Measurements from ENCODE around the gene GBP6. TPM values are rescaled to one million over a fixed set of nuclear protein-coding genes. Genes with fewer than 3 reads are reported as not detected.

The GBP6 gene
- total RNA-seq, 6 donors from 2014 or later, result 0.30 to 3.8 (median 0.73) TPM

DNA sequence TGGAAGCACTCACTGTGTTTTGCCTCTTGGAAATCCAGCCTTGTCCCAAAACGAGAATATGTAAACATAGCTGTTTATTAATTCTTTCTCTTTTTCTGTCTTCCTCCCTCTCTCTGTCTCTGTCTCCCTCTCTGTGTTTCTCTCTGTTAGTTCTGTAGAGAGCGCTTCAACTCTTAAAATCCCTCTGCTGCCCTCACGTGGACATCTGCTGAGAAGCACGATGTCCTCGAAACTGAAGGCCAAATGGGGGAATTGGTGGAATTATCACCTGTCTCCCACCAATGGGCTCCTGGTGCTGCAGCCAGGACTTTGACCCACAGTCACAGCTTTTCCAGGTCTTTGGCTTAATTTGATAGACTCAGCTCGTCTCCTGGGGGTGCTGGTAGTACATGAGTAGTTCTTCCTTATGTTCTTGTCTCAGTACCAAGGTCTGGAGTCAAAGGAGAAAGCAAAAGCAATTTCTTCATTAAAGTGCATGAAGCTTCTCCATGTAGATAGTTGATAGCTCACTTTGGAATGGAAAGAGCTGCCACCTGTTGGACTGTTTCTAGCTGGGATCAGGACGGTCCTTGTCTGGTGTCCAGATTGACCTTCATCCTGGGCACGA, 5.5 kb upstream of the GBP6 start:
- 19 to 24% methylated on average over 7 to 8 of the region's 8 CpGs for WGBS, 2 donors
- TF ChIP-seq, protein P1, sequence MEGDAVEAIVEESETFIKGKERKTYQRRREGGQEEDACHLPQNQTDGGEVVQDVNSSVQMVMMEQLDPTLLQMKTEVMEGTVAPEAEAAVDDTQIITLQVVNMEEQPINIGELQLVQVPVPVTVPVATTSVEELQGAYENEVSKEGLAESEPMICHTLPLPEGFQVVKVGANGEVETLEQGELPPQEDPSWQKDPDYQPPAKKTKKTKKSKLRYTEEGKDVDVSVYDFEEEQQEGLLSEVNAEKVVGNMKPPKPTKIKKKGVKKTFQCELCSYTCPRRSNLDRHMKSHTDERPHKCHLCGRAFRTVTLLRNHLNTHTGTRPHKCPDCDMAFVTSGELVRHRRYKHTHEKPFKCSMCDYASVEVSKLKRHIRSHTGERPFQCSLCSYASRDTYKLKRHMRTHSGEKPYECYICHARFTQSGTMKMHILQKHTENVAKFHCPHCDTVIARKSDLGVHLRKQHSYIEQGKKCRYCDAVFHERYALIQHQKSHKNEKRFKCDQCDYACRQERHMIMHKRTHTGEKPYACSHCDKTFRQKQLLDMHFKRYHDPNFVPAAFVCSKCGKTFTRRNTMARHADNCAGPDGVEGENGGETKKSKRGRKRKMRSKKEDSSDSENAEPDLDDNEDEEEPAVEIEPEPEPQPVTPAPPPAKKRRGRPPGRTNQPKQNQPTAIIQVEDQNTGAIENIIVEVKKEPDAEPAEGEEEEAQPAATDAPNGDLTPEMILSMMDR (IDR thresholded peaks at IDR 0.05), result peak; percentile 67 to 82 (median 76)
- TF ChIP-seq EP300 (IDR thresholded peaks at IDR 0.05) (no peak), POLR2AphosphoS5 (IDR thresholded peaks at IDR 0.05) (no peak), POLR2A (IDR thresholded peaks at IDR 0.05) (no peak)
- ATAC-seq (ENCODE audit: low FRiP score in 2 of 2), result peak; percentile 79 to 93

DNA sequence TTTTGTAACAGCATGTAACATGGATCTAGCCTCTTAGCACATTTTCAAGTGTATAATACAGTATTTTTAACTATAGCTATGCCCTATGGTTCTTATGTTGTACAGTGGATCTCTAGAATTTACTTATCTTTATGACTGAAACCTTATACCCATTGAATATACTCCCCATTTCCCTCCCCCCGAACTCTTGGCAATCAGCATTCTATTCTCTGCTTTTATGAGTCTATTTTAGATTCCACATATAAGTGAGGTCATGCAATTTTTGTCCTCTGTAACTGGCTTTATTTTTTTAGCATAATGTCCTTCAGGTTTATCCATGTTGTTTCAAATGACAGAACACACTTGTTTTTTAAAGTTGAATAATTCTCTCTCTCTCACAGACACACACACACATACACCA, 3.1 kb upstream of the GBP6 start:
- H3K9me3 ChIP-seq, result no peaks in the 10 kb centered on the region
- no peak overlapping the region for H3K27ac ChIP-seq
- peaks cover 18 to 21% (median 20%) of the 10 kb centered on the region in 4 donors for H3K4me1 ChIP-seq
- DNase-seq (no peak), ATAC-seq (ENCODE audit: low FRiP score in 2 of 2) (no peak)
- WGBS, 2 donors, result 77 to 83% methylated on average over 1 of the region's 1 CpG
- H3K27me3 ChIP-seq, result no peaks in the 10 kb centered on the region
- no peak overlapping the region for H3K4me3 ChIP-seq
- TF ChIP-seq POLR2AphosphoS5 (IDR thresholded peaks at IDR 0.05) (no peak), POLR2A (IDR thresholded peaks at IDR 0.05) (no peak), EP300 (IDR thresholded peaks at IDR 0.05) (no peak)
- TF ChIP-seq, protein P1 (IDR thresholded peaks at IDR 0.05), result no peak
- no peaks in the 10 kb centered on the region for H3K36me3 ChIP-seq

More for the DNA sequence above, 5.5 kb upstream of the GBP6 start:
- Histone ChIP-seq H3K9me3 (no peaks in the 10 kb centered on the region), H3K36me3 (no peaks in the 10 kb centered on the region), H3K27ac (peak overlapping the region; percentile 1 to 74 (median 30)), H3K27me3 (no peaks in the 10 kb centered on the region), H3K4me3 (no peak overlapping the region), H3K4me1 (peaks cover 7 to 14% (median 11%) of the 10 kb centered on the region in 4 donors)
- peak in 1 of 2 donors; percentile 75 for DNase-seq

GRCh38 chr1:89361681-89362080, 2.2 kb upstream of the GBP6 start:
- H3K4me1 ChIP-seq, result peaks cover 18 to 21% (median 20%) of the 10 kb centered on the region in 4 donors
- no peaks in the 10 kb centered on the region for H3K27me3 ChIP-seq
- TF ChIP-seq, protein P1 (IDR thresholded peaks at IDR 0.05), result no peak
- TF ChIP-seq EP300 (IDR thresholded peaks at IDR 0.05) (no peak), POLR2AphosphoS5 (IDR thresholded peaks at IDR 0.05) (no peak), POLR2A (IDR thresholded peaks at IDR 0.05) (no peak)
- DNase-seq (no peak), ATAC-seq (ENCODE audit: low FRiP score in 2 of 2) (no peak)
- H3K36me3 ChIP-seq, result no peaks in the 10 kb centered on the region
- H3K4me3 ChIP-seq, result no peak overlapping the region
- WGBS, 2 donors, result 86 to 91% methylated on average over 3 of the region's 3 CpGs
- H3K9me3 ChIP-seq, result no peaks in the 10 kb centered on the region
- no peak overlapping the region for H3K27ac ChIP-seq

DNA sequence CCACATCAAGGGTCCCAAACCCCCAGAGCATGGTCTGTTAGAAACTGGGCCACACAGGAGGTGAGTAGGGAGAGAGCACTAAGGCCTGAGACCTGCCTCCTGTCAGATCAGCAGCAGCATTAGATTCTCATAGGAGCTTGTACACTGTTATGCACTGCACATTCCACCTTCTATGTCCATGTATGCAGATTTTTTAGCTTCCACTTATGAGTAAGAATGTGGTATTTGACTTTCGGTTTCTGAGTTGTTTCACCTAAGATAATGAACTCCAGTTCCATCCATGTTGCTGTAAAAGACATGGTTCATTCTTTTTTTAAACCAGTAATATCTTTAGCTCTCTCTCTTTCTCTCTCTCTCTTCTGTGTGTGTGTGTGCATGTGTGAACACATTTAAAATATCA, 663 bp upstream of the GBP6 start:
- Histone ChIP-seq H3K4me1 (peaks cover 14 to 21% (median 17%) of the 10 kb centered on the region in 4 donors), H3K36me3 (no peaks in the 10 kb centered on the region), H3K27me3 (no peaks in the 10 kb centered on the region), H3K4me3 (no peak overlapping the region), H3K9me3 (no peaks in the 10 kb centered on the region), H3K27ac (peak overlapping the region in 1 of 4 donors; percentile 66)
- 39 to 40% methylated on average over 1 of the region's 1 CpG for WGBS, 2 donors
- DNase-seq, result no peak
- ATAC-seq (ENCODE audit: low FRiP score in 2 of 2), result peak in 1 of 2 donors; percentile 64
- TF ChIP-seq, protein P1 (IDR thresholded peaks at IDR 0.05), result no peak
- TF ChIP-seq EP300 (IDR thresholded peaks at IDR 0.05) (no peak), POLR2A (IDR thresholded peaks at IDR 0.05) (no peak), POLR2AphosphoS5 (IDR thresholded peaks at IDR 0.05) (no peak)

Measured in upper lobe of left lung (tissue), 6 donors.